Vagina (tissue), 2 donors: ENCODE measurements around the gene DIRAS3.

Source experiments
- POLR2A ChIP-seq, 2 donors: fragments of 450-650 bp; IDR thresholded peaks; one replicate each; pipeline ENCODE4 v1.6.1; 2017; ENCODE audit warnings: antibody characterized with exemption in 2 of 2, mild to moderate bottlenecking in 2 of 2, moderate library complexity in 2 of 2
- TF ChIP-seq, protein P1 (sequence below), 3 experiments: fragments of 450-650 bp in 2 of 3; fragments of 200-600 bp in 1 of 3; sonication (generic) in 1 of 3; IDR thresholded peaks; one replicate each; pipeline ENCODE4 v1.5.1; 2017 to 2019; ENCODE audit warnings: antibody characterized with exemption in 3 of 3, mild to moderate bottlenecking in 2 of 3, moderate library complexity in 2 of 3

- TF ChIP-seq POLR2A (IDR thresholded peaks at IDR 0.05), result no peak
- TF ChIP-seq, protein P1, sequence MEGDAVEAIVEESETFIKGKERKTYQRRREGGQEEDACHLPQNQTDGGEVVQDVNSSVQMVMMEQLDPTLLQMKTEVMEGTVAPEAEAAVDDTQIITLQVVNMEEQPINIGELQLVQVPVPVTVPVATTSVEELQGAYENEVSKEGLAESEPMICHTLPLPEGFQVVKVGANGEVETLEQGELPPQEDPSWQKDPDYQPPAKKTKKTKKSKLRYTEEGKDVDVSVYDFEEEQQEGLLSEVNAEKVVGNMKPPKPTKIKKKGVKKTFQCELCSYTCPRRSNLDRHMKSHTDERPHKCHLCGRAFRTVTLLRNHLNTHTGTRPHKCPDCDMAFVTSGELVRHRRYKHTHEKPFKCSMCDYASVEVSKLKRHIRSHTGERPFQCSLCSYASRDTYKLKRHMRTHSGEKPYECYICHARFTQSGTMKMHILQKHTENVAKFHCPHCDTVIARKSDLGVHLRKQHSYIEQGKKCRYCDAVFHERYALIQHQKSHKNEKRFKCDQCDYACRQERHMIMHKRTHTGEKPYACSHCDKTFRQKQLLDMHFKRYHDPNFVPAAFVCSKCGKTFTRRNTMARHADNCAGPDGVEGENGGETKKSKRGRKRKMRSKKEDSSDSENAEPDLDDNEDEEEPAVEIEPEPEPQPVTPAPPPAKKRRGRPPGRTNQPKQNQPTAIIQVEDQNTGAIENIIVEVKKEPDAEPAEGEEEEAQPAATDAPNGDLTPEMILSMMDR (IDR thresholded peaks at IDR 0.05), result no peak
Observed at GRCh38 chr1:68043443-68044090, 6.9 kb downstream of the DIRAS3 start.
